ENCODE measurements around the gene NRG3. TPM values are rescaled to one million over a fixed set of nuclear protein-coding genes. Genes with fewer than 3 reads are reported as not detected.

NRG3 gene
- total and polyA plus RNA-seq, 2 of the 8 experiments (the other 6 are each of a cell fraction or from before 2014, with no cell fraction given) = 4.2 to 5.0 TPM

DNA sequence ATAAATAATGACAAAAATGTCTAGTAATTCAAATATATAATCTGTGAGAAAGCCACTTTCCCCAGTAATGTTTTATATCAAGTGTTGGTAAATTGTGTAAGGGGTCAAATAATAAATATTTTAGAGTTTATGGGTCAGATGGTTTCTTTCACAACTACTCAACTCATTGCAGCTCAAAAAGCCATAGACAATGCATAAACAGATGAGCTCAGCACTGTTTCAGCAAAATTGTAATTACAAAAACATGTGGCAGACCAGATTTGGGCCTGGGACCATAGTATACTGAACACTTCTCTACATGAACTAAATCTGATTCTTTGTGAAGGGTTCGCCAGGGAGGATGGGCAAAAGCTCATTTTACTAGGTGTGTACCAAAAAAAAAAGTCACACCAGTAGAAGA lies 460.8 kb downstream of the NRG3 start (continued):
- TF ChIP-seq, protein P1, sequence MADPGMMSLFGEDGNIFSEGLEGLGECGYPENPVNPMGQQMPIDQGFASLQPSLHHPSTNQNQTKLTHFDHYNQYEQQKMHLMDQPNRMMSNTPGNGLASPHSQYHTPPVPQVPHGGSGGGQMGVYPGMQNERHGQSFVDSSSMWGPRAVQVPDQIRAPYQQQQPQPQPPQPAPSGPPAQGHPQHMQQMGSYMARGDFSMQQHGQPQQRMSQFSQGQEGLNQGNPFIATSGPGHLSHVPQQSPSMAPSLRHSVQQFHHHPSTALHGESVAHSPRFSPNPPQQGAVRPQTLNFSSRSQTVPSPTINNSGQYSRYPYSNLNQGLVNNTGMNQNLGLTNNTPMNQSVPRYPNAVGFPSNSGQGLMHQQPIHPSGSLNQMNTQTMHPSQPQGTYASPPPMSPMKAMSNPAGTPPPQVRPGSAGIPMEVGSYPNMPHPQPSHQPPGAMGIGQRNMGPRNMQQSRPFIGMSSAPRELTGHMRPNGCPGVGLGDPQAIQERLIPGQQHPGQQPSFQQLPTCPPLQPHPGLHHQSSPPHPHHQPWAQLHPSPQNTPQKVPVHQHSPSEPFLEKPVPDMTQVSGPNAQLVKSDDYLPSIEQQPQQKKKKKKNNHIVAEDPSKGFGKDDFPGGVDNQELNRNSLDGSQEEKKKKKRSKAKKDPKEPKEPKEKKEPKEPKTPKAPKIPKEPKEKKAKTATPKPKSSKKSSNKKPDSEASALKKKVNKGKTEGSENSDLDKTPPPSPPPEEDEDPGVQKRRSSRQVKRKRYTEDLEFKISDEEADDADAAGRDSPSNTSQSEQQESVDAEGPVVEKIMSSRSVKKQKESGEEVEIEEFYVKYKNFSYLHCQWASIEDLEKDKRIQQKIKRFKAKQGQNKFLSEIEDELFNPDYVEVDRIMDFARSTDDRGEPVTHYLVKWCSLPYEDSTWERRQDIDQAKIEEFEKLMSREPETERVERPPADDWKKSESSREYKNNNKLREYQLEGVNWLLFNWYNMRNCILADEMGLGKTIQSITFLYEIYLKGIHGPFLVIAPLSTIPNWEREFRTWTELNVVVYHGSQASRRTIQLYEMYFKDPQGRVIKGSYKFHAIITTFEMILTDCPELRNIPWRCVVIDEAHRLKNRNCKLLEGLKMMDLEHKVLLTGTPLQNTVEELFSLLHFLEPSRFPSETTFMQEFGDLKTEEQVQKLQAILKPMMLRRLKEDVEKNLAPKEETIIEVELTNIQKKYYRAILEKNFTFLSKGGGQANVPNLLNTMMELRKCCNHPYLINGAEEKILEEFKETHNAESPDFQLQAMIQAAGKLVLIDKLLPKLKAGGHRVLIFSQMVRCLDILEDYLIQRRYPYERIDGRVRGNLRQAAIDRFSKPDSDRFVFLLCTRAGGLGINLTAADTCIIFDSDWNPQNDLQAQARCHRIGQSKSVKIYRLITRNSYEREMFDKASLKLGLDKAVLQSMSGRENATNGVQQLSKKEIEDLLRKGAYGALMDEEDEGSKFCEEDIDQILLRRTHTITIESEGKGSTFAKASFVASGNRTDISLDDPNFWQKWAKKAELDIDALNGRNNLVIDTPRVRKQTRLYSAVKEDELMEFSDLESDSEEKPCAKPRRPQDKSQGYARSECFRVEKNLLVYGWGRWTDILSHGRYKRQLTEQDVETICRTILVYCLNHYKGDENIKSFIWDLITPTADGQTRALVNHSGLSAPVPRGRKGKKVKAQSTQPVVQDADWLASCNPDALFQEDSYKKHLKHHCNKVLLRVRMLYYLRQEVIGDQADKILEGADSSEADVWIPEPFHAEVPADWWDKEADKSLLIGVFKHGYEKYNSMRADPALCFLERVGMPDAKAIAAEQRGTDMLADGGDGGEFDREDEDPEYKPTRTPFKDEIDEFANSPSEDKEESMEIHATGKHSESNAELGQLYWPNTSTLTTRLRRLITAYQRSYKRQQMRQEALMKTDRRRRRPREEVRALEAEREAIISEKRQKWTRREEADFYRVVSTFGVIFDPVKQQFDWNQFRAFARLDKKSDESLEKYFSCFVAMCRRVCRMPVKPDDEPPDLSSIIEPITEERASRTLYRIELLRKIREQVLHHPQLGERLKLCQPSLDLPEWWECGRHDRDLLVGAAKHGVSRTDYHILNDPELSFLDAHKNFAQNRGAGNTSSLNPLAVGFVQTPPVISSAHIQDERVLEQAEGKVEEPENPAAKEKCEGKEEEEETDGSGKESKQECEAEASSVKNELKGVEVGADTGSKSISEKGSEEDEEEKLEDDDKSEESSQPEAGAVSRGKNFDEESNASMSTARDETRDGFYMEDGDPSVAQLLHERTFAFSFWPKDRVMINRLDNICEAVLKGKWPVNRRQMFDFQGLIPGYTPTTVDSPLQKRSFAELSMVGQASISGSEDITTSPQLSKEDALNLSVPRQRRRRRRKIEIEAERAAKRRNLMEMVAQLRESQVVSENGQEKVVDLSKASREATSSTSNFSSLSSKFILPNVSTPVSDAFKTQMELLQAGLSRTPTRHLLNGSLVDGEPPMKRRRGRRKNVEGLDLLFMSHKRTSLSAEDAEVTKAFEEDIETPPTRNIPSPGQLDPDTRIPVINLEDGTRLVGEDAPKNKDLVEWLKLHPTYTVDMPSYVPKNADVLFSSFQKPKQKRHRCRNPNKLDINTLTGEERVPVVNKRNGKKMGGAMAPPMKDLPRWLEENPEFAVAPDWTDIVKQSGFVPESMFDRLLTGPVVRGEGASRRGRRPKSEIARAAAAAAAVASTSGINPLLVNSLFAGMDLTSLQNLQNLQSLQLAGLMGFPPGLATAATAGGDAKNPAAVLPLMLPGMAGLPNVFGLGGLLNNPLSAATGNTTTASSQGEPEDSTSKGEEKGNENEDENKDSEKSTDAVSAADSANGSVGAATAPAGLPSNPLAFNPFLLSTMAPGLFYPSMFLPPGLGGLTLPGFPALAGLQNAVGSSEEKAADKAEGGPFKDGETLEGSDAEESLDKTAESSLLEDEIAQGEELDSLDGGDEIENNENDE (IDR thresholded peaks at IDR 0.05; ENCODE audit: insufficient replicate concordance, low read length) = no peak
- no peak for TF ChIP-seq POLR2A (IDR thresholded peaks at IDR 0.05; ENCODE audit: control extremely low read depth in 1 of 2, low read depth in 2 of 2, low read length in 2 of 2)
- no peak for TF ChIP-seq NANOG (IDR thresholded peaks at IDR 0.05; ENCODE audit: insufficient read depth, low read depth, low read length, poor library complexity, severe bottlenecking)
- no peak for TF ChIP-seq SP2 (IDR thresholded peaks at IDR 0.05; ENCODE audit: low read length)
- TF ChIP-seq POU5F1 (IDR thresholded peaks at IDR 0.05; ENCODE audit: low read depth, low read length) = no peak
